HG02981 (cell line): ENCODE data around the gene PER1.
"Not testable (repeated sequence)": the region's sequence is repeated elsewhere in the genome, so short reads cannot be mapped to it uniquely, and the experiment has no call there.

Source experiments
- ATAC-seq: cut with Tn5 transposase; IDR thresholded peaks from one replicate; pipeline ENCODE4 v1.9.1; 2021; ENCODE audit warnings: mild to moderate bottlenecking, moderate library complexity; ENCODE audit not compliant: unreplicated experiment

PER1 gene

DNA sequence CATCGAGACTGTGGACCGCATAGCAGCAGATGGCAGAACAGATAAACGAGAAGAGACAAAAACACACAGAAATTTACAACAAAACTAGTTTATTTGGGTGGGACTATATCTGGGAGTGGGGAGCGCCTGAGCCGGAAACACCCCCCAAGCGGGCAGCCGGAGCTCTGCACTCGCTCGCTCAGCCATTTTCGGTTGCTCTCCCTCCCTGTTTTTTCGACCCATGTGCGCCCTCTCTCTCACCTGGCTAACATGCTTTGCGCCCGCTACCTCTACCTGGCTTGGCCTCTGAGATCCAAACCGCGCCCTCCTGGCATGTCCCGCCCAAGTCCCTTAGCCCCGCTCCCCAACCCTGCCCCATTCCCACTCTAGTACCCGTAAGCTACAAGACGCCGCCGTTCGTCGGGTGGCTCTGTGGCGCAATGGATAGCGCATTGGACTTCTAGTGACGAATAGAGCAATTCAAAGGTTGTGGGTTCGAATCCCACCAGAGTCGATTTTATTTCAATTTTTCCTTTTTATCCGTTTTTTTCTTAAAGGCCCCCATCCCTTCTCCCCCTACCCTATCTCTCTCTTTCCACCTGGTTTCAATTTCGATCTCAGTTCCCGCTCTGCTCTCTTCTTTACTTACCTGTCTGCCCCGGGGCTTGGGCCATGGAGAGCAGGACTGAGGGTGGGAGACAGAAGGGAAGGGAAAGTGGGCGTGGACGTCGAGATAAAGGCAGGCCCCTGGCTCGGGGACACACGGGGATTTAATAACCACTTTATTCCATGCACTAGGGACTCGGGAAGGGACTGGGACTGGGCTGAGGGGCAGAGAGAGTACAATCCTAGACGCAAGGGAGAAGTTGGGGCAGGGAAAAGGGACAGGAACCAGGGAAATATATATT is 31.4 kb downstream of the PER1 start:
- no peak for ATAC-seq

DNA sequence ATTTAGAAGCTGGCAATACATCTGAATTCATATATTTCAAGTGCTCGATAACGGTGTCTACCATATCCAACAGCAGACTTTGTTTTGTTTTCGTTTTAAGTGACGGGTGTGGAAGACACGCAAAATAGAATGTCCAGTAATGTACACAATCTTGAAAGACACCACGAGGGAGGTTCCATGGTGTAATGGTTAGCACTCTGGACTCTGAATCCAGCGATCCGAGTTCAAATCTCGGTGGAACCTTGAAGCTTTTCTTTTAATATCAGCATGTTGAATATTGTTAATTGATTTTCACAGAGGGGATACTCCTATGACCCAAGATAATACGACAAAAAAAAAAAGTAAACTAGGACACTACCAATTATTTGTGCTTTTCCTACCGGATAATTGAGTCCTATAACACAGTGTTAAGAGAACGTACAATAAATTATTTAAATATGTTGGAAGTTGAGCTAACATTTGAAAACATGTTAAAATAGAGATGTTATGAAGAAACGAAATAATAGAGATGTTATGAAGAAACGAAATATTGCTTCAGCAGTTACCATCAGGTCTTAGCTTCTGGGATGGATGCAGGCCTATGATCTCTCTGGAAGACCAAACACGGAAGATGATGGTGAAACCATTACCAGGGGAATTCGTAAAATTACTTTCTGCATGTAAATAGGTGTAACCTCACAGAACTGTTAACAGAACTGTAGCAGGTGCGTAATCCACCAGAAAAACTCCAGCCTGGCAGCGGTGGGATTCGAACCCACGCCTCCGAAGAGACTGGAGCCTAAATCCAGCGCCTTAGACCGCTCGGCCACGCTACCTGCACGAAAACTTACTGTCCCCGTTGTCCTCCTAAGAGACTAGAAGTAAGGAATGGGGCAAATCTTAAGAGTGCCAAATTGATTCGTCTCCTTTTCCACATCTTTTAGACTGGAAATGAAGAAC is 32.4 kb downstream of the PER1 start:
- no peak for ATAC-seq

DNA sequence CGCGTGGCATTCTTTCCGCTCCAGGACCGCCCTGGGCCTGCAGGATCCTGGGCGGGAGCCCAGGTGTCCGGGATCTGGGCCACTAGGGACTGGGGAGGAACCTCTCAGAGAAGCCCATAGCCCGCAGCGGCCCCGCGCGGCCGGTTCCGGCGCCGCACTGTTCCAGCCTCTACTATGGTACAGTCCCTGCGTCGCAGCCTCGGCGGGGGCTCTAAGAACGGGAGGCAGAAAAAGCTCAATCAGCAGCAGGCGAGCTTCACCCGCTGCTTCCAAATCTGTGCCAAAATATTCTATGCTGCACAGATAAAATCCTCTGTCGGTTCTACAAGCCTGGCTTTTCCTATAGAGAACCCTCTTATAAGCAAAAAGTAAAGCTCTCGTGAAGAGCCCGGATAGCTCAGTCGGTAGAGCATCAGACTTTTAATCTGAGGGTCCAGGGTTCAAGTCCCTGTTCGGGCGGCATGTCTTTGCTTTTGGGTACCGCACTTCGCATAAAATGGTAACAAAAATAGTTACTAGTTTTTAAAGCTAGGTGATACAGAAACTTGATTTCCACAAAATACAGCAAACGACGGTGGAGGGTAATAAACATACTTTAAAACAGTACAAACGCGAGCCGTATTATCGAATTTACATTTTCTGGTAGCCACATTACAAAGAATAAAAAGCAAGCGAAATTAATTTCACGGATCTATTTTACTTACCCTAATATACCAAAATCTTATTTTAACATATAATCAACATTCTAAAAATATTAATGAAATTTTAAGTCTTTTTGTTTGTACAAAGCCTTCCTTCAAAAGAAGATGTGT is 33.2 kb downstream of the PER1 start:
- peak; percentile 29 for ATAC-seq

GRCh38 chr17:8117980-8118768 is 34.0 kb downstream of the PER1 start, which contains the start of gene ALOXE3:
Gene ALOXE3 (minus strand): TSS chr17:8118514. CDS start chr17:8117990, 524 bp downstream.
- ATAC-seq: no peak

DNA sequence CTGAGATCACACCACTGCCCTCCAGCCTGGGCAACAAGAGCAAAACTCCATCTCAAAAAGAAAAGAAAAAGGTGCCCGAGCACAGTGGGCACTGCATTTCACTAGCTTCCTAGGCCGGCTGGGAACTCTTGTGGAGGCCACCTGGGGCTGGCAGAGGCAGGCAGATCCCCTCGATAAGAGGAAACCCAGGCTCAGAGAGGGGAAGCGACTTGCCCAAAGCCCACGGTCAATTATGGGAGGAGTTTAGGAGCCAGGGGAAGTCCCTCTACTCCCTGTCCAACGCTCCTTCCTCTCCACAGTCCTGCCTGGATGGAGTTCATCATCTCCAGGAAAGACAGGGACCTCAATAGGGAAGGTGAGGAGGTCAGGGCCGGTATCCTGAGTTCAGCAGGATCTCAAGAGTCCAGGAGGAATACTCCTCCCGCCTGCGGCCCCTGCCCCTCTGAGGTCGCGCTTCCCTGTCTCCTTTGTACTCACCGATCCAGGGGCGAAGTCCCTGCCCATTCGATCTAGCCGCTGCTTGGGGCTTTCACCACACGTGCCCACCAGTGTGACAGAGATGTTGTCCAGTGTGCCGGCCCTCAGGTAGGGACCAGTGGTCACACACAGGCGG is 34.7 kb downstream of the PER1 start:
- ATAC-seq: no peak

DNA sequence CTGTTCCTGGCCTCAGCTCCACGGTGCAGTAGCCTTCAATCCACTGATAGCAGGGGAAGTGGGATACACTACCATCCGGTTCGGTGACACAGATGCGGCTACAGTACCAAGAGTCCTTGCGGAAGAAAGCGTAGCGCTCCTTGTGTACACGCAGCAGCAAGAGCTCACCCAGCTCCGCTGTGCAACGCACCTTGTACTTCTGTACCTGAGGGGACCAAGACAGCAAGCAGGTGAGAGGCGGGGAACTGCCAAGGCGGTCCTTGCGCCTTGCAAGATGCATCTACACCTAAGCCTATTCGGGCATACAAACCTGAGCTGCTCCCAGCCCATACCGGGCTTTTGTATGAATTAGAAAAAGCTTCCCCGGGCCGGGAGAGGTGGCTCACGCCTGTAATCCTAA is 35.4 kb downstream of the PER1 start:
- no peak for ATAC-seq

DNA sequence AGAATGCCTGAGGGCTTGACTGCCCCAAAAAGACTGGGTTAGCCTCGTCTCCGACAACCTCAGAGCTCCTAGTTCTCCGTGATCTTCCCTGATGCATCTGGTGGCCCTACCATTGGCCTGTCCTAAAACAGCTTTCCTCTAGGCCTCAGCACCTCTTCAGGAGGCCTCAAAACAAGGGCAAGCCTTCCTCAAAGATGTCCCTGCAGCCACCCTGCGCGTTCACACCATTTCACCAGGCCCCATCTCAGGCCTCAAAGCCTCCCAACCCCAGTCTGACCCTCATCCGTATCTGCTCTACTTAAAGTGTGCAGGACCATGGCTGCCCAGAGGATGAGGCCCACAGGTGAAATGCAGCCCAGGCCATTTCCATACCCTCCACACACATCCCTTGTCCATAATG is 41.3 kb downstream of the PER1 start:
- no peak for ATAC-seq

DNA sequence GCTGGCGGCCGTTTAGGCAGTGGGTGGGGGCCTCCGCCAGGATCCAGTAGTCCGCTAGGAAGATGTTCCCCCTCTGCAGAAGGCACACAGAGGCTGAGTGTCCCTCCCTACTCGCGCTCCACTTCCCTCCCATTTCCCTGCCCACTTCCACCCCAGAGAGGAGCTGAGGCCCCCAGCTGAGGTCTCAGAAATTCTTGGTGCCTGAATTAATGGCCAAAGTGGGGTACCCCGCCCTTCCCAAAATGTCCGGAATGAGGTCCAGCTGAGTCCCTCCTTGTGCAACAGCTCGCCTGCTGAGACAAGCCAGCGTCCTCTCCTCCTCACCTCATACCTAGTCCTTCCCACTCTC is 41.8 kb downstream of the PER1 start:
- ATAC-seq: no peak

DNA sequence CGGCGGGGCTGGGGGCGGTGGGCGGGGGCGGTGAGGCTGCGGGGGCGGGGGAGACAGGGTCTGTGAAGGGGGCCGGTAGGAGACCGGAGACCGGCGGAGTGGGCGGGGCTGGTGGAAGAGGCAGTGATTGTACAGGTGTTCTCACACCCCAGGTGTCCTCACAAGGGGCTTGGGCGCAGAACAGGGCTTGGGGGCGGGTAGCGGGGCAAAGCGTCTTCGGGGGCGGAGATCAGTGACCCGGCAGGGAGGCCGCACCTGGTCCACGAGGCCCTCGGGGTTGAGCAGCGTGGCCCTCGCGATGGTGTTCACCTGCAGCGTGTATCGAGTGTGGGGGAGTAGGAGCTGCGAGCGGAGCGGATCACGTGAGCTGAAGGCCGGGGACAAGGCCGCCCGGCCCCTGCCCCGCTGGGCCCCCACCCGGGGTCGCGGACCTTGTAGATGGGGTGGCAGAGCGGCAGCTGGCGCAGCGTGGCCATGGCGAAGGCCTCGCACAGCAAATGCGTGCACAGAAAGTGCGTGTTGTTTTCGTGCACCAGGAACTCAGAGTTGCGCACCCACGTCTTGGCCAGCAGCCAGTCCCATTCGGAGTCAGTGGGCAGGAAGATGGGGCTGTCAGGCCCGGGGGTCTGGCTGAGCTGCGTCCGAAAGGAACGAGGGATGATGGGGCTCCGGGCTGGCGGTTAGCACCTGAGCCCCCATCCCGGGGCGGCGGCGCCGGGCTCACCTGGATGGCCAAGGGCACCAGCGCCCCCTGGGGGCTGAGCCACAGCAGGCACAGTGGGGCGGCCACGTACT is 42.3 kb downstream of the PER1 start:
- no peak for ATAC-seq

GRCh38 chr17:8108972-8109660 is 43.1 kb downstream of the PER1 start:
- ATAC-seq: no peak

DNA sequence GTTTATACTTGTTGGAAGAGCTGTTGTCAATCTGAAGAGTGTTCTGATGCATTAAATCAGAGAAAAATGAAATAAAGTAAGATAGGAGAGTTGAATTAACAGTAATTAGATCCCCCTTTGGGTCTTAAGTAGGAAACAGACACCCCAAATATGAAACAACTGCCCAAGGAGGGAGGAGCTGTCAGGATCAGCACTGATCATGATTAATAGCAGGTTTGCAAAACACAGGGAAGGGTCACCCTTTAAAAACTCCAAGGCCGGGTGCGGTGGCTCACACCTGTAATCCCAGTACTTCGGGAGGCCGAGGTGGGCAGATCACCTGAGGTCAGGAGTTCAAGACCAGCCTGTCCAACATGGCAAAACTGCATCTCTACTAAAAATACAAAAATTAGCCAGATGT is 45.2 kb downstream of the PER1 start:
- not testable (repeated sequence) for ATAC-seq

- no peak for ATAC-seq
These were observed 46.2 kb downstream of the PER1 start for GRCh38 chr17:8105957-8106398.

DNA sequence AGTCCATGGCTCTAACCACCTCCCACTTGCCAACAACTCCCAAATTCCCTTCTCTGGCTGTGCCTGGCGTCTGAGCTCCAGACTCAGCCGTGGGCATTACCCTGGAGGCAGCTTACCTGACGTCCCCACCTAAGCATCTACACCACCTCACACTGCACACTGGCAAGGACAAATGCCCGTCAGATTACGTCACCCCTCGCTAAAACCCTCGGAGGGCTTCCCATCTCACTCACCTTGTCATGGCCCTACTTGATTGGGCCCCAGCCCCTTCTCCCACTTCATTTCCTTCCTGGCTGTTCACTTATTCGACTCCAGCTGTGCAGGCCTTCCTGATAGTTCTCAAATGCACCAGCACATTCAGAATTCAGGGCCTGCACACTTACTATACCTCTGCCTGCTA is 47.3 kb downstream of the PER1 start:
- ATAC-seq: no peak

DNA sequence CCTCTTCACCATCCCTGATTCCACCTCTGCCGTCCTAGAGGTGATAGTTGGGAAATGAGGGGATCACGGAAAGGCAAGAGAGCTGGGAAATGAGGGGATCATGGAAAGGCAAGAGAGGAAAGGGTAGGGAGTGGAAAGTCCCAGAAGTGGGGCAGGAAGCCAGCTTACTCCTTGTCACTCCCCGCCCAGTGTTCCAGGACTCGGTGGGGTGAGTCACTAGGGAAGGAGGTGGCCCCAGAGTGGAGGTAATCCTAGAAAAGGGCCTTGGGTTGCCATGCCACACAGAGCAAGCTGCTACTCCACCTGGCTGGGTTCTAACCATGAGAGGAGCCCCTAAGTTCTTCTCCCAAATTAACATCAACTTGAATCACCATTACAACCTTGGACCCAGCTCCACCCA is 48.7 kb downstream of the PER1 start:
- no peak for ATAC-seq

GRCh38 chr17:8101721-8102120 is 50.5 kb downstream of the PER1 start:
- ATAC-seq: no peak

GRCh38 chr17:8100763-8101162 is 51.4 kb downstream of the PER1 start:
- ATAC-seq: no peak

- ATAC-seq: no peak
These were observed 52.1 kb downstream of the PER1 start for GRCh38 chr17:8100111-8100510.

DNA sequence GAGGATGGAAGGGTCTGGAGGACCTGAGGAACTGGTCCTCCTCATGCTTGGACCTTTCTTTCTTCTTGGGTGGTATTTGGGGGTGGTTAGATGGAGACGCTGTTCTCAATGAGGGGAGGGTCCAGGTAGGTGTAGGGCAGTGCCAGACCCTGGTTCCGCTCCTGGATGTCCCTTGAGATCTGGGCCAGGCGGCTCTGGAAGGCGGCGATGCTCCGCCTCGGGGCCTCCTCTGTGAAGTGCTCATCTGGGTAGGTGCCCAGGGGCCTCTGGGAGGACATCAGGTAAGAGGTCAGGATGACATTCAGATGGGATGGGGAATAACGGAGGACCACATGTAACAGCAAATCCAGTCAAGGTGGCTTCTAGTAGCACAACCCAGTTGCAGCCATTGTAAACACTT is 55.7 kb downstream of the PER1 start:
- ATAC-seq: no peak
